K562 (cell line): Measurements from ENCODE around the gene PLPP1.

ENCODE experiments used
- CEBPB ChIP-seq: fragments of 450-650 bp; IDR thresholded peaks from 2 replicates; pipeline ENCODE4 v1.6.1; 2016; ENCODE audit warnings: missing genetic modification characterization, missing compliant biosample characterization
- CTCF ChIP-seq, 3 experiments: IDR thresholded peaks in 2 of 3; conservative IDR thresholded peaks in 1 of 3; 2 replicates each; pipeline ENCODE4 v1.5.1; 2011 to 2012; ENCODE audit warnings: low read length in 3 of 3, mild to moderate bottlenecking in 3 of 3, control low read depth in 2 of 3, improper control_type of control experiment in 1 of 3, inconsistent platforms in 1 of 3, low read depth in 1 of 3, mixed read lengths in 1 of 3, moderate library complexity in 1 of 3; ENCODE audit not compliant: insufficient read depth in 2 of 3
- FOXA1 ChIP-seq: fragments of 450-650 bp; IDR thresholded peaks from 2 replicates; pipeline ENCODE4 v1.6.1; 2016; ENCODE audit warnings: mild to moderate bottlenecking, borderline replicate concordance
- FOXK1 ChIP-seq: sonication (generic); formaldehyde crosslinking; IDR thresholded peaks from 2 replicates; pipeline ENCODE4 v1.8.0; 2022; ENCODE audit warnings: missing genetic modification reagents, mild to moderate bottlenecking, borderline replicate concordance
- IRF2 ChIP-seq: sonication (generic); formaldehyde crosslinking; IDR thresholded peaks from 2 replicates; pipeline ENCODE4 v1.8.1; 2022; ENCODE audit warnings: mild to moderate bottlenecking, missing genetic modification reagents
- NR2F6 ChIP-seq: fragments of 450-650 bp; formaldehyde crosslinking; IDR thresholded peaks from 2 replicates; pipeline ENCODE4 v1.4.0; 2020; ENCODE audit warnings: mild to moderate bottlenecking
- POLR2AphosphoS5 ChIP-seq: IDR thresholded peaks from 2 replicates; pipeline ENCODE4 v1.6.1; 2011; ENCODE audit warnings: mild to moderate bottlenecking, low read depth, low read length, moderate library complexity; ENCODE audit not compliant: control insufficient read depth, insufficient read depth
- RBM17 ChIP-seq: fragments of 200-400 bp; formaldehyde crosslinking; IDR thresholded peaks from 2 replicates; pipeline ENCODE4 v1.6.1; 2017; ENCODE audit warnings: low read depth, mild to moderate bottlenecking, low read length, borderline replicate concordance
- RCOR1 ChIP-seq, 2 experiments: IDR thresholded peaks; 2 replicates each; pipeline ENCODE4 v1.6.1; 2012; ENCODE audit warnings: low read depth in 2 of 2, low read length in 2 of 2, borderline replicate concordance in 1 of 2, improper control_type of control experiment in 1 of 2
- RFX1 ChIP-seq: fragments of 450-650 bp; IDR thresholded peaks from 2 replicates; pipeline ENCODE4 v1.6.1; 2016; ENCODE audit warnings: mild to moderate bottlenecking, moderate library complexity
- SIN3A ChIP-seq, 2 experiments: fragments of 150-350 bp in 1 of 2; IDR thresholded peaks; 2 replicates each; pipeline ENCODE4 v1.6.1; 2011 to 2016; ENCODE audit warnings: borderline replicate concordance in 2 of 2, low read depth in 2 of 2, low read length in 2 of 2, mild to moderate bottlenecking in 2 of 2, moderate library complexity in 2 of 2; ENCODE audit not compliant: control insufficient read depth in 1 of 2

GRCh38 chr5:55483885-55484284 lies 50.9 kb downstream of the PLPP1 start:
- TF ChIP-seq RCOR1 (IDR thresholded peaks at IDR 0.05; ENCODE audit: borderline replicate concordance in 1 of 2, low read depth in 2 of 2, low read length in 2 of 2): no peak
- no peak for TF ChIP-seq RBM17
- no peak for TF ChIP-seq FOXK1 (CRISPR knock-in tag)
- TF ChIP-seq RFX1: no peak
- no peak for TF ChIP-seq CTCF (IDR thresholded peaks at IDR 0.05 in 2 of 3, conservative IDR thresholded peaks at IDR 0.05 in 1 of 3; ENCODE audit: insufficient read depth in 2 of 3, low read depth in 1 of 3, low read length in 3 of 3)
- TF ChIP-seq FOXA1: no peak
- no peak for TF ChIP-seq SIN3A (IDR thresholded peaks at IDR 0.05; ENCODE audit: borderline replicate concordance in 2 of 2, control insufficient read depth in 1 of 2, low read depth in 2 of 2, low read length in 2 of 2)
- no peak for TF ChIP-seq POLR2AphosphoS5
- no peak for TF ChIP-seq CEBPB
- no peak for TF ChIP-seq NR2F6 (CRISPR knock-in tag)
- no peak for TF ChIP-seq IRF2
